C4-2B (cell line): ENCODE results near the gene CACNA2D1.

Experiments
- CTCF ChIP-seq: fragments of 450-650 bp; conservative IDR thresholded peaks from 2 replicates; pipeline ENCODE4 v1.5.1; 2017; ENCODE audit warnings: mild to moderate bottlenecking
- ZFX ChIP-seq: fragments of 450-650 bp; IDR thresholded peaks from 2 replicates; pipeline ENCODE4 v1.6.1; 2017

- no peak for TF ChIP-seq CTCF
- TF ChIP-seq ZFX: no peak
Observed at GRCh38 chr7:82255706-82256105, 187.9 kb downstream of the CACNA2D1 start.
